H9 (cell line): ENCODE results near the gene CHRDL1. TPM values are rescaled to one million over a fixed set of nuclear protein-coding genes. Genes with fewer than 3 reads are reported as not detected.

Experiments
- DNase-seq: peaks from one replicate; pipeline ENCODE4 v3.0.0-alpha.2; 2017
- H2AFZ ChIP-seq: one replicate; pipeline ENCODE4 v1.6.1; 2013; ENCODE audit warnings: mild to moderate bottlenecking, low read length, control low read depth, moderate library complexity
- H2AK5ac ChIP-seq: 2 replicates; pipeline ENCODE4 v1.6.1; 2013; ENCODE audit warnings: low read length, control low read depth, mixed read lengths; ENCODE audit not compliant: insufficient read length
- H2BK120ac ChIP-seq: one replicate; pipeline ENCODE4 v1.6.1; 2013; ENCODE audit warnings: low read depth, mild to moderate bottlenecking, low read length, control low read depth, inconsistent platforms; ENCODE audit not compliant: poor library complexity, severe bottlenecking
- H2BK12ac ChIP-seq: 2 replicates; pipeline ENCODE4 v1.6.1; 2013; ENCODE audit warnings: low read length, control low read depth, mixed read lengths, low read depth; ENCODE audit not compliant: insufficient read length
- H2BK15ac ChIP-seq: 2 replicates; pipeline ENCODE4 v1.6.1; 2013; ENCODE audit warnings: low read depth, low read length, control low read depth
- H2BK20ac ChIP-seq: one replicate; pipeline ENCODE4 v1.6.1; 2013; ENCODE audit warnings: low read depth, mild to moderate bottlenecking, low read length, control low read depth, inconsistent platforms; ENCODE audit not compliant: poor library complexity, severe bottlenecking
- H2BK5ac ChIP-seq: 2 replicates; pipeline ENCODE4 v1.6.1; 2013; ENCODE audit warnings: low read length, control low read depth, mixed read lengths; ENCODE audit not compliant: insufficient read length
- H3K14ac ChIP-seq: 2 replicates; pipeline ENCODE4 v1.6.1; 2013; ENCODE audit warnings: low read length, control low read depth; ENCODE audit not compliant: insufficient read depth
- H3K18ac ChIP-seq: 2 replicates; pipeline ENCODE4 v1.6.1; 2013; ENCODE audit warnings: low read depth, mild to moderate bottlenecking, mixed read lengths, low read length, control low read depth; ENCODE audit not compliant: insufficient read length
- H3K23ac ChIP-seq: 2 replicates; pipeline ENCODE4 v1.6.1; 2013; ENCODE audit warnings: low read length, control low read depth, mixed read lengths, low read depth; ENCODE audit not compliant: insufficient read length
- H3K23me2 ChIP-seq: 2 replicates; pipeline ENCODE4 v1.6.1; 2013; ENCODE audit warnings: low read depth, mild to moderate bottlenecking, mixed read lengths, low read length, control low read depth; ENCODE audit not compliant: insufficient read length, poor library complexity, severe bottlenecking
- H3K27ac ChIP-seq: 2 replicates; pipeline ENCODE4 v1.5.1; 2013; ENCODE audit warnings: low read length, control low read depth, mixed read lengths, low read depth; ENCODE audit not compliant: insufficient read length
- H3K27me3 ChIP-seq: 2 replicates; pipeline ENCODE4 v1.6.1; 2013; ENCODE audit warnings: low read length, control low read depth, inconsistent platforms; ENCODE audit not compliant: insufficient read depth
- H3K4ac ChIP-seq: 2 replicates; pipeline ENCODE4 v1.6.1; 2013; ENCODE audit warnings: low read depth, mild to moderate bottlenecking, control low read depth, inconsistent platforms, low read length, moderate library complexity
- H3K4me1 ChIP-seq: 2 replicates; pipeline ENCODE4 v1.6.1; 2013; ENCODE audit warnings: low read length, control low read depth, inconsistent platforms; ENCODE audit not compliant: insufficient read depth
- H3K4me2 ChIP-seq: 2 replicates; pipeline ENCODE4 v1.6.1; 2013; ENCODE audit warnings: low read length, control low read depth, mixed read lengths; ENCODE audit not compliant: insufficient read length, insufficient read depth
- H3K56ac ChIP-seq: 2 replicates; pipeline ENCODE4 v1.6.1; 2013; ENCODE audit warnings: low read depth, mild to moderate bottlenecking, mixed read lengths, low read length, control low read depth; ENCODE audit not compliant: insufficient read length
- H3K79me1 ChIP-seq: 2 replicates; pipeline ENCODE4 v1.6.1; 2013; ENCODE audit warnings: low read depth, mild to moderate bottlenecking, moderate library complexity, low read length, control low read depth, inconsistent platforms; ENCODE audit not compliant: insufficient read depth, poor library complexity, severe bottlenecking
- H3K79me2 ChIP-seq: 2 replicates; pipeline ENCODE4 v1.6.1; 2013; ENCODE audit warnings: low read length, control low read depth, inconsistent platforms; ENCODE audit not compliant: insufficient read depth
- H3K9ac ChIP-seq: 2 replicates; pipeline ENCODE4 v1.6.1; 2013; ENCODE audit warnings: low read length, control low read depth, mixed read lengths; ENCODE audit not compliant: insufficient read length; ENCODE audit errors: extremely low read depth
- H3K9me3 ChIP-seq: one replicate; pipeline ENCODE4 v1.6.1; 2013; ENCODE audit warnings: low read depth, low read length, inconsistent platforms; ENCODE audit not compliant: control insufficient read depth
- H3T11ph ChIP-seq: one replicate; pipeline ENCODE4 v1.6.1; 2013; ENCODE audit warnings: mild to moderate bottlenecking, low read length, control low read depth, inconsistent platforms
- H4K20me1 ChIP-seq: one replicate; pipeline ENCODE4 v1.6.1; 2013; ENCODE audit not compliant: control insufficient read depth, insufficient read length, insufficient read depth
- H4K5ac ChIP-seq: 2 replicates; pipeline ENCODE4 v1.6.1; 2013; ENCODE audit warnings: low read depth, mild to moderate bottlenecking, mixed read lengths, low read length, control low read depth; ENCODE audit not compliant: insufficient read length
- H4K8ac ChIP-seq: replicated peaks from 2 replicates; pipeline ENCODE4 v1.6.1; 2013; ENCODE audit warnings: low read length, control low read depth, mixed read lengths, low read depth; ENCODE audit not compliant: insufficient read length
- H4K91ac ChIP-seq: 2 replicates; pipeline ENCODE4 v1.6.1; 2013; ENCODE audit warnings: low read depth, mild to moderate bottlenecking, moderate library complexity, mixed read lengths, low read length, control low read depth; ENCODE audit not compliant: insufficient read length
- H3K27ac Mint-ChIP-seq, 3 experiments: 2 replicates in 2 of 3; 3 replicates in 1 of 3; pipeline ENCODE4 v1.8.0; 2020 to 2021; ENCODE audit warnings: mixed read lengths in 3 of 3, mild to moderate bottlenecking in 1 of 3, moderate library complexity in 1 of 3
- H3K27me3 Mint-ChIP-seq: 2 replicates; pipeline ENCODE4 v1.8.0; 2021; ENCODE audit warnings: low read depth, mild to moderate bottlenecking, moderate library complexity, mixed read lengths
- H3K36me3 Mint-ChIP-seq, 3 experiments: 2 replicates in 2 of 3; 3 replicates in 1 of 3; pipeline ENCODE4 v1.8.0; 2020 to 2021; ENCODE audit warnings: low read depth in 3 of 3, mixed read lengths in 3 of 3; ENCODE audit not compliant: insufficient read depth in 1 of 3
- H3K4me1 Mint-ChIP-seq, 2 experiments: 2 replicates each; pipeline ENCODE4 v1.8.0; 2020; ENCODE audit warnings: mixed read lengths in 2 of 2
- H3K4me3 Mint-ChIP-seq, 2 experiments: 2 replicates in 1 of 2; 3 replicates in 1 of 2; pipeline ENCODE4 v1.8.0; 2020 to 2021; ENCODE audit warnings: mild to moderate bottlenecking in 2 of 2, mixed read lengths in 2 of 2, moderate library complexity in 1 of 2
- H3K9me3 Mint-ChIP-seq, 2 experiments: 2 replicates in 1 of 2; 3 replicates in 1 of 2; pipeline ENCODE4 v1.8.0; 2020; ENCODE audit warnings: mild to moderate bottlenecking in 2 of 2, mixed read lengths in 2 of 2, moderate library complexity in 1 of 2
- CTCF ChIP-seq: fragments of 200-600 bp; sonication (generic); conservative IDR thresholded peaks from 3 replicates; pipeline ENCODE4 v1.8.0; 2021; ENCODE audit warnings: antibody characterized with exemption, mild to moderate bottlenecking
- WGBS: extraction: QIAGEN DNeasy Blood & Tissue Kit; methylation state at CpG from one replicate; pipeline ENCODE4 v1.1.7; 2013; ENCODE audit warnings: missing lambda C conversion rate, low lambda C conversion rate, mixed read lengths; ENCODE audit not compliant: insufficient read length; ENCODE audit errors: extremely low coverage; 5-methylcytosine and 5-hydroxymethylcytosine counted together
- total RNA-seq: library from RNA; stranded (reverse); gene quantifications from 2 replicates; pipeline ENCODE4 v1.2.1, GENCODE V29; 2021

Gene CHRDL1
- total RNA-seq, 1 experiment from 2014 or later, result 11.8 TPM

GRCh38 chrX:110746014-110746413, 49.6 kb downstream of the CHRDL1 start:
- Histone ChIP-seq H4K20me1 (no peaks in the 10 kb centered on the region), H2AK5ac (no peak overlapping the region), H3K27ac (no peak overlapping the region), H2BK120ac (no peak overlapping the region), H4K91ac (no peak overlapping the region), H4K5ac (no peak overlapping the region), H3K4ac (no peak overlapping the region), H2AFZ (no peak overlapping the region), H4K8ac (no peak overlapping the region), H3T11ph (no peak overlapping the region), H3K23me2 (no peaks in the 10 kb centered on the region), H3K27me3 (no peaks in the 10 kb centered on the region), H2BK15ac (no peak overlapping the region), H2BK20ac (no peak overlapping the region), H3K4me1 (peaks cover 2% of the 10 kb centered on the region; the same call in 1 of the 2 replicates), H2BK12ac (no peak overlapping the region), H3K9me3 (no peaks in the 10 kb centered on the region), H2BK5ac (no peak overlapping the region), H3K79me2 (no peaks in the 10 kb centered on the region), H3K56ac (no peak overlapping the region), H3K23ac (no peak overlapping the region), H3K4me2 (no peak overlapping the region), H3K14ac (no peak overlapping the region), H3K18ac (no peak overlapping the region), H3K9ac (no peak overlapping the region), H3K79me1 (no peaks in the 10 kb centered on the region)
- Mint-ChIP-seq H3K4me3 (no peak overlapping the region), H3K27me3 (no peaks in the 10 kb centered on the region), H3K4me1 (peaks cover 23 to 24% of the 10 kb centered on the region in 2 experiments), H3K36me3 (no peaks in the 10 kb centered on the region), H3K9me3 (no peaks in the 10 kb centered on the region), H3K27ac (no peak overlapping the region)
- DNase-seq, result no peak
- no peak; the same call in 2 of the 3 replicates for TF ChIP-seq CTCF
- WGBS, result no CpG with 5 or more reads among the region's 4 CpGs
